NT2/D1 (cell line): ENCODE results near the gene EPHA3.

Experiments
- DNase-seq: peaks from one replicate; pipeline ENCODE4 v3.0.0-alpha.2; 2011; ENCODE audit warnings: low read depth, low spot score
- H3K27me3 ChIP-seq: 2 replicates; pipeline ENCODE4 v1.6.0; 2011; ENCODE audit warnings: mild to moderate bottlenecking; ENCODE audit not compliant: insufficient read length, insufficient read depth
- H3K36me3 ChIP-seq: 2 replicates; pipeline ENCODE4 v1.6.1; 2011; ENCODE audit warnings: mild to moderate bottlenecking, low read length, mixed read lengths; ENCODE audit not compliant: insufficient read depth, insufficient read length
- H3K4me1 ChIP-seq: 2 replicates; pipeline ENCODE4 v1.5.1; 2011; ENCODE audit not compliant: insufficient read depth, insufficient read length
- H3K4me3 ChIP-seq: 2 replicates; pipeline ENCODE4 v1.5.1; 2011; ENCODE audit warnings: low read depth; ENCODE audit not compliant: insufficient read length
- H3K9ac ChIP-seq: 2 replicates; pipeline ENCODE4 v1.6.0; 2011; ENCODE audit warnings: low read depth; ENCODE audit not compliant: insufficient read length
- H3K9me3 ChIP-seq: 2 replicates; pipeline ENCODE4 v1.5.1; 2011; ENCODE audit warnings: mild to moderate bottlenecking, low read length; ENCODE audit not compliant: insufficient read depth
- SUZ12 ChIP-seq: IDR thresholded peaks from 2 replicates; pipeline ENCODE4 v1.6.1; 2011; ENCODE audit not compliant: insufficient read length, insufficient read depth; ENCODE audit errors: extremely low read depth
- YY1 ChIP-seq: IDR thresholded peaks from 2 replicates; pipeline ENCODE4 v1.6.1; 2011; ENCODE audit not compliant: insufficient read length, insufficient read depth
- ZNF274 ChIP-seq: IDR thresholded peaks from 2 replicates; pipeline ENCODE4 v1.6.1; 2011; ENCODE audit warnings: mild to moderate bottlenecking, low read depth, low read length

EPHA3 gene

GRCh38 chr3:89107461-89108290 lies at the start of gene EPHA3:
EPHA3 (plus strand) TSS chr3:89107621; CDS start chr3:89107749, 128 bp downstream.
- H3K36me3 ChIP-seq, result no peaks in the 10 kb centered on the region
- DNase-seq, result peak; percentile 68
- H3K4me1 ChIP-seq, result no peaks in the 10 kb centered on the region
- H3K9ac ChIP-seq, result no peak within 1 kb of the TSS
- H3K27me3 ChIP-seq, result peaks cover 38% of the 10 kb centered on the region
- H3K9me3 ChIP-seq, result no peaks in the 10 kb centered on the region
- peak within 1 kb of the TSS; percentile 53 for H3K4me3 ChIP-seq
- TF ChIP-seq ZNF274 (no peak), YY1 (no peak)

DNA sequence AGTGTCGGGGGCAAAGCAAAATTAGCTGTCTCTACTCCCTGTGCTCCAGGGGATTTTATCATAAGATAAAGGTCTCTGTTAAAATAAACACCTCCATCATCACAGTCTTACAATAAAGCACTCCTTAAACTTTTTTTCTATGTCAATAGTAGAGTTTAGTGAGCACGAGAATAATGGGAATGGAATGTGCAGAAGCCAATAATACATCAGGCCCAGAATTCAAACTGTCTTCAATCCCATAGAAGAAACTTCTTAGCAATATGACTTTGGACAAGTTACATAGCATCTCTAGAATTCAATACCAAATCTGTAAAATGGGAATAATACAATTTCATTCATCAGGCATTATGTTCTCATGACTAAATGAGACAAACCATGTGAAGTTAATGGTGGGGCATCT lies 49.0 kb upstream of the EPHA3 start:
- no peaks in the 10 kb centered on the region for H3K36me3 ChIP-seq
- H3K4me1 ChIP-seq, result no peaks in the 10 kb centered on the region
- no peak overlapping the region for H3K9ac ChIP-seq
- TF ChIP-seq YY1 (no peak), SUZ12 (no peak), ZNF274 (no peak)
- no peak for DNase-seq
- no peak overlapping the region for H3K4me3 ChIP-seq
- no peaks in the 10 kb centered on the region for H3K27me3 ChIP-seq
- H3K9me3 ChIP-seq, result no peaks in the 10 kb centered on the region

GRCh38 chr3:89059211-89059925 lies 48.1 kb upstream of the EPHA3 start:
- no peaks in the 10 kb centered on the region for H3K36me3 ChIP-seq
- no peak overlapping the region for H3K4me3 ChIP-seq
- no peak overlapping the region for H3K9ac ChIP-seq
- no peak for DNase-seq
- TF ChIP-seq YY1 (no peak), SUZ12 (no peak), ZNF274 (no peak)
- H3K9me3 ChIP-seq, result no peaks in the 10 kb centered on the region
- H3K27me3 ChIP-seq, result no peaks in the 10 kb centered on the region
- H3K4me1 ChIP-seq, result no peaks in the 10 kb centered on the region

- Histone ChIP-seq H3K4me3 (no peak overlapping the region), H3K4me1 (no peaks in the 10 kb centered on the region), H3K9me3 (no peaks in the 10 kb centered on the region), H3K27me3 (no peaks in the 10 kb centered on the region), H3K36me3 (no peaks in the 10 kb centered on the region), H3K9ac (no peak overlapping the region)
- TF ChIP-seq YY1, result no peak
- TF ChIP-seq ZNF274, result no peak
- no peak for TF ChIP-seq SUZ12
- DNase-seq, result no peak
These were observed 46.2 kb upstream of the EPHA3 start for GRCh38 chr3:89061259-89061658.

DNA sequence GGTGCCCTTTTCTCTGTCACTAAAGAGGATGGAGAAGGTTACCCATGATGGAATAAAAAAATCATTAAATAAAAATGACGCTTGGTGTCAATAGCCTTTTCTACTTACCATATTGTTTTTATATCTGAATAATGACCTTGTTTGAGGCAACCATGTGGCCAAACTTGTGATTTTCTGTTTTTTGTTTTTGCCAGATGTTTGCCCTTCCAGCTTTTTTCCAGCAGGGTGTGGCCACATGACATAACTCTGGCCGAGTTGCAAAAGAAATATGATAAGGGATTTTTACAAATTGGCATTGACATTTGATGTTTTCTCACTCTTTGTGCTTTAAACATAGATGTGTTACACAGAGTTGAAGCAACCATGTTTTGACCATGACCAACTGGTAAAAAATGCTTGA lies 39.7 kb upstream of the EPHA3 start:
- H3K4me1 ChIP-seq, result no peaks in the 10 kb centered on the region
- no peaks in the 10 kb centered on the region for H3K9me3 ChIP-seq
- H3K4me3 ChIP-seq, result no peak overlapping the region
- TF ChIP-seq ZNF274, result no peak
- TF ChIP-seq SUZ12, result no peak
- no peak for TF ChIP-seq YY1
- no peak overlapping the region for H3K9ac ChIP-seq
- H3K36me3 ChIP-seq, result no peaks in the 10 kb centered on the region
- H3K27me3 ChIP-seq, result no peaks in the 10 kb centered on the region
- no peak for DNase-seq

DNA sequence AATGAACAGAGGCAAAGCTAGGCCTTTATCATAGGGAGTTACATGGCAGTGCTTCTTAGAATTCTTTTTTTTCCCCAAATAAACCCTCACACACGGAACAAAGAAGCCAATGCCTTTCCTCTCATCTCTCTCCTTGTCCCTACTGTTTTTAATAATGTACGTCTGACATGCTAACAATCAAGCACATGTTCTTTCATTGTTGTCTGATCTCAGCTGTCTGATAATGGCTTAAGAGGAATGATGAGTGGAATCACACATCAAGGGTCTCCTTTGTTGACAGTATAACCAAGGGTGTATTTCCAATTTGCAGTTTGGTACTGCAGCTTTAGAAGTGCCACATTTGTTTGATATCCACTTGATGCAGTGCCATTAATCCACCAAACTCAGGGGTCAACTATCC lies 34.8 kb upstream of the EPHA3 start:
- H3K9me3 ChIP-seq, result no peaks in the 10 kb centered on the region
- H3K27me3 ChIP-seq, result no peaks in the 10 kb centered on the region
- no peaks in the 10 kb centered on the region for H3K36me3 ChIP-seq
- H3K4me1 ChIP-seq, result no peaks in the 10 kb centered on the region
- no peak overlapping the region for H3K9ac ChIP-seq
- DNase-seq, result no peak
- TF ChIP-seq SUZ12 (no peak), YY1 (no peak), ZNF274 (no peak)
- no peak overlapping the region for H3K4me3 ChIP-seq

DNA sequence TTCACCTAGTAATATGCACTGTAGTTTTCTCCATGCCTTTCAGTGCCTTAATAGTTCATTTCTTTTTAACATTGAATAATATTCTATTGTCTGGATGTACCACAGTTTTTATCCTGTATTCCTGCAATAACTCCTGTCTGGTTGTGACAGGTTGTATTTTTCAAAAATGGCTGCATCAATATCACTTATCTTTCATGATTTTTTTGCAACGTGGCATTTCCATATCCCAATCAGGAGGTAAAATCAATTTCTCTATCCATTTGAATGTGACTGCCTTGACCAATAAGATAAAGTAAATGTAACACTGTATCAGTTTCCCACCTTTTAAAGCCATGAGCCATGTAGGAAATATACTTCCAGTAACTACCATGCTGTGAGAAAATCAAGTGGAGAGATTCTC lies 27.5 kb upstream of the EPHA3 start:
- no peaks in the 10 kb centered on the region for H3K27me3 ChIP-seq
- H3K4me3 ChIP-seq, result no peak overlapping the region
- H3K4me1 ChIP-seq, result no peaks in the 10 kb centered on the region
- H3K36me3 ChIP-seq, result no peaks in the 10 kb centered on the region
- H3K9ac ChIP-seq, result no peak overlapping the region
- no peak for TF ChIP-seq SUZ12
- no peak for TF ChIP-seq YY1
- TF ChIP-seq ZNF274, result no peak
- no peaks in the 10 kb centered on the region for H3K9me3 ChIP-seq
- no peak for DNase-seq
